ENCODE measurements around the gene ERI3.

Gene ERI3

DNA sequence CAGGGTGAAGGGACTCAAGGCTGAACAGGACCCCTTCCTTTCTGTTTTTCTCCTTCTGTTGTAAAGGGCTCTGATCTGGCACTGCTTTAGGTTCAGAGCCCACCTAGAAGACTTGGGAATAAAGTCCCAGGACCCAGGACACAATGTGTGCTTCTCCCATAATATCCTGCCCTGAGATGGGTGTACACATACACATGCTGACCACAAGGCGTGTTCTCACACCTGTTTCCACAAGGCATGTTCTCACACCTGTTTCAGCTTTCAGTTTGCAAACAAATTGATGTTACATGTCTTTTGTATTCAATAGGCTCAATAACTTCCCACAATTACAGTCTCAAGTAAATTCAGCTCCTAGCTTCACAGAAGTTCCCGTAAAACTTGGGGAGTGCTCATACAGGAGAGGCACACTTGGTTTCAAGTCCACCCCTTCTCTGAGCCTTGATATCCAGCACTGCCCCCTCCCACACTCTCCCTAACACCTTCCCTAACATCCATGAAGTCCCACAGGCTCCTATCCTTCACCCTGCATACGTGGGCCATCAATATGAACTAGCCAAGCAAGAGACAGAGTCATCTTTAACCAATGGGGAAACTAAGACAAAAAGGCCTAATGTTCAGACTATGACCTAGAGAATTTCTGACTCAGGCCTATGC is 41.7 kb downstream of the ERI3 start:
- Mint-ChIP-seq H3K36me3 (peaks cover 7% of the 10 kb centered on the region), H3K4me1 (ENCODE audit: low read depth) (no peaks in the 10 kb centered on the region), H3K9me3 (ENCODE audit: low read depth) (no peaks in the 10 kb centered on the region), H3K27ac (no peak overlapping the region), H3K27me3 (no peaks in the 10 kb centered on the region), H3K4me3 (no peak overlapping the region)

DNA sequence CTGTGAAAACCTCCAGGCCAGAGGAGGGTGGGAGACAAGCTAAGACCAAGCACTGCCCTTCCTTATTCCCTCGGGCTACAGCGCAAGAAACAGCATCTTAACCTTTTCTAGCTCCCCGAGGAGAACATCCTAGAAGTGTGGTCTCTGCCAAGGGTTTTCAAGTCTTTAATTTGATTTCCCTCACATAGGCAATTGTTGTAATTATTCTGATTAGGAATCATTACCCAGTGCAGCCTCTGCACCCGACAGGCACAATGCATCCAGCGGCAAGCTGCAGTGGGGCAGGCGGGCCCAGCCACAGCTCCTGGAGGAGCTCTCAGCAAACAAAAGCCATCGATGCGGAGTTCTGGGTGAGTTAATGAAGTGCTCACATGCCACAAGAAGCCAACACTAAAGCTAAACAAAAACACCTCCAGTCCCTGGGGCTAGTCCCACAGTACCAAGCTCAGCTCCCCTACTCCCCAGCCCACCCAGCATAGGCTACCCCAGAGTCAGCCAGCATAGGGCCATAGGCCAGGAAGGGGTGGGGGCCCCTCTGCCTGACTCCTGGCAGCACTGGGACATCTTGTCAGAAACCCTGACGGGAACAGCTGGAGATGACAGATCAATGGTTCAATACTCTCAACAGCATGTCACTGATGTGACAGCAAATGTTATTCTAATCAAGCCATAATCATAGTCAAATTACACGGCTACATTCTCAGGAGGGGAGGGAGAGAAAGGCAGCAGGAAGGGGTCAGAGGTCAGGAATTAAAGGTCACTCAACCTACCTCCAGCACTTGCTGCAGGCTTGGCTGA is 42.5 kb downstream of the ERI3 start:
- Mint-ChIP-seq H3K36me3 (peaks cover 6% of the 10 kb centered on the region), H3K27me3 (no peaks in the 10 kb centered on the region), H3K27ac (no peak overlapping the region), H3K4me3 (no peak overlapping the region), H3K9me3 (ENCODE audit: low read depth) (no peaks in the 10 kb centered on the region), H3K4me1 (ENCODE audit: low read depth) (no peaks in the 10 kb centered on the region)

DNA sequence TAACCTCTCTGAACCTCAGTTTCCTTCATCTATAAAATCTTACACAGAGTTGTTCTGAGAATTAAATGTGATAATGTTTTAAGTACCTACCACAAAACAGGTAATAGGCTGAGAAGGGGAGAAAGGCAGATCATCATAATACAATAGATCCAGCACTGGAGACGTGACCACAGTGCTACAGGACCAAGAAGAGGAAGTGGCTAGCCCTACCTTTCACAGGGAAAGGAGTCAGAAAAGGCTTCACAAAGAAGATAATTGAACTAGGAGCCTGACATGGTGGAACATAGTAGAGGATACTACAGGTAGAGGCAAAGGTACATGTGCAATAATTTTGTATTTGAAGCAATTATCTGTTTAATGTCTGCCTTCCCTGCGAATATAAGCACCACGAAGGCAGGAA is 45.1 kb downstream of the ERI3 start:
- Mint-ChIP-seq H3K9me3 (ENCODE audit: low read depth) (no peaks in the 10 kb centered on the region), H3K27me3 (no peaks in the 10 kb centered on the region), H3K4me3 (no peak overlapping the region), H3K4me1 (ENCODE audit: low read depth) (peaks cover 21% of the 10 kb centered on the region), H3K36me3 (peaks cover 13% of the 10 kb centered on the region), H3K27ac (no peak overlapping the region)

DNA sequence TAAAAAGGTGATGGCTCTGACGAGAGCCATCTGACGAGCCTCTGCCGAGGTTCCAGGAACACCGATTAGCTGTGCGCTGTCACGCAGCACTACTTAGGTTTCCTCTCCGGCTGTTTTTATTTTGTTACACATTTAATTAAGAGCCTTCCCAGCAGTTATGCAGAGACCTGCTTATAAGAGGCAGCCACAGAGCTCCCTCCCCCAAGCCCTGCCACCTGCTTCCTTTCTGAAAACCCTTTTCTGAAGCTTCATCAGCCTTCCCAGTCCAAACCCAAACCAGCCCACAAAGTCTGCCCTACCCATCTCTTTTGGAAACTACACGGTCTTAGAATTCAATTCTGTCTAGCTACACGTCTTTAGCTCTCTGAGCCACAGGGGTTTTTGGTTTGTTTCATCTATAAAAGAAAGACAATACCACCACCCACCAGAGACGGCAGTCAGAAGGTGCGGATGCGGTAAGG is 49.1 kb downstream of the ERI3 start:
- H3K9me3 Mint-ChIP-seq (ENCODE audit: low read depth), result no peaks in the 10 kb centered on the region
- peak overlapping the region; percentile 77 for H3K27ac Mint-ChIP-seq
- peaks cover 24% of the 10 kb centered on the region for H3K36me3 Mint-ChIP-seq
- peak overlapping the region; percentile 49 for H3K4me3 Mint-ChIP-seq
- no peaks in the 10 kb centered on the region for H3K27me3 Mint-ChIP-seq
- H3K4me1 Mint-ChIP-seq (ENCODE audit: low read depth), result peaks cover 33% of the 10 kb centered on the region

DNA sequence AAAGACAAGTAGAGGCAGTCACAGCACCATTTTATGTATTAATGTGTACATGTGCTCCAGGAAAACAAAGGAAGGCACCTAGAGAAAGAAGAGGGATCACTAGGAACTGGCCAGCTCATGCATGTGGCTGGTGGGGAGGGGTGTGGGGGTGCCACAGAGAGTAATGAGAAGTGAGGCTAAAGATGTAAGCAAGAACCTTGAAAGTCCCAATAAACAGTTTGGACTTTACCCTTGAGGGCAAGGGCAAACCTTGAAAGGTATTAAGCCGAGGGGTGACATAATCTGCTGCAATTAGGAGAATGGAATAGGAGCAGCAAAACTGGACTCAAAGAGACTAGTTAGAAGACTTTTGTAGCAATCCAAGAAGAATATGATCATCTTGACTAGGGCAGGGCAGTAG is 51.5 kb downstream of the ERI3 start:
- no peaks in the 10 kb centered on the region for H3K27me3 Mint-ChIP-seq
- no peaks in the 10 kb centered on the region for H3K9me3 Mint-ChIP-seq (ENCODE audit: low read depth)
- H3K4me1 Mint-ChIP-seq (ENCODE audit: low read depth), result peaks cover 33% of the 10 kb centered on the region
- peaks cover 24% of the 10 kb centered on the region for H3K36me3 Mint-ChIP-seq
- H3K4me3 Mint-ChIP-seq, result no peak overlapping the region
- H3K27ac Mint-ChIP-seq, result no peak overlapping the region

DNA sequence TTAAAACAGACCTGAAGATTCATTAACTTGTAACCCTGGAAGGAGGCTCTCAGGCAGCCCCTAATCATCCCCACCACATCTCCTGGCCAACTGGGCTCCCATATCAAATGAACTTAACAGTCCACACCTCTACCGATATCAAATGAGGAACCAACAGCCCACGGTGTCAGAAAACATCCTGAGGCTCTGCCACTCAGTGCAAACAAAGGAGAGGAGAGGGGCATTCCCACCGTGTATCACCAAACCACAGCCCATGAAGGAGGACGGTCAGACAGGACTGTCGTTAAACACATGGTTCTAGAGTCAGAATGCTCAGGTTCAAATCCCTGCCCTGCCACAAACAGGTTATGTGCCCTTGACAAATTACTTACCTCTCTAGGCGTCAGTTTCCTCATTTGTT is 52.5 kb downstream of the ERI3 start:
- Mint-ChIP-seq H3K4me3 (no peak overlapping the region), H3K9me3 (ENCODE audit: low read depth) (no peaks in the 10 kb centered on the region), H3K27ac (no peak overlapping the region), H3K36me3 (peaks cover 24% of the 10 kb centered on the region), H3K4me1 (ENCODE audit: low read depth) (peaks cover 33% of the 10 kb centered on the region), H3K27me3 (no peaks in the 10 kb centered on the region)

DNA sequence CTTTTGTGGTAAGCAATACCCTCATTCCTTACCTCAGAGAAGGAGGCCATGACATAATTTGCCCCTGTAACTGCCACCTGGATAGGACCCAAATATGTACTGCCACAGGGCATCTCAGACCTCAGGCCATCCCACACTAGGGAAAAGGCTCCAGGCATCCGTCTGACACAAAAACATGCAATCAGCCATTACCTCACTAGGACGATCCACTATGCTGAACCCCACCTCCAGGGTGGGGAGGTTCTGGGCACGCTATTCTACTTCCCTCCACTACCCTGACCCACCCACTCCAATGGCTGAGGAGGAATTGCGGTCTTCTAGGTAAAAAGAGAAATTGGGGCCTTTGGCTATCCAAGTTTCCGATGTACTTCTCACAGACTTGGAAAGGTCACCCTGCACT is 53.6 kb downstream of the ERI3 start:
- peaks cover 26% of the 10 kb centered on the region for H3K36me3 Mint-ChIP-seq

DNA sequence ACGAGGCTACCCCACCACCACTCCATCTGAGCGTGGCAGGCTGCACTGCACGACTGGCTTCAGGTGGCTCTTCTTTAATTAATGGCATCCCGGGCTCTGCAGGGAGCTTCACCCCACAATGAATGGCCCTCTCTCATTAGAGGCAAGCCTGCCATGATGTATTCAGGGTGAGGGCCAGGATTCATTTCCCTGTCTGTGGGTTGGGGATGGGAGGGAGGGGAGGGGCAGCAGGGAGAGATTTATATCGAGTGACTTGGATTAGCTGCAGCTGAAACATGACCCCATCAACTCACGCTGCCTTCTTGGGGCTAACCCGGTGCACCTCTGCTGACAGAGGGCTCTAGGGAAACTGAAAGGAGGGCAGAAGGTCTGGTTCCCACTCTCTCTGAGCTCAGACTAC is 54.2 kb downstream of the ERI3 start:
- Mint-ChIP-seq H3K27me3 (no peaks in the 10 kb centered on the region), H3K27ac (no peak overlapping the region), H3K4me3 (no peak overlapping the region), H3K9me3 (ENCODE audit: low read depth) (no peaks in the 10 kb centered on the region), H3K4me1 (ENCODE audit: low read depth) (peaks cover 21% of the 10 kb centered on the region), H3K36me3 (peaks cover 24% of the 10 kb centered on the region)

More for the DNA sequence above, 53.6 kb downstream of the ERI3 start:
- Mint-ChIP-seq H3K4me3 (no peak overlapping the region), H3K27me3 (no peaks in the 10 kb centered on the region), H3K4me1 (ENCODE audit: low read depth) (peaks cover 27% of the 10 kb centered on the region), H3K9me3 (ENCODE audit: low read depth) (no peaks in the 10 kb centered on the region), H3K27ac (no peak overlapping the region)

DNA sequence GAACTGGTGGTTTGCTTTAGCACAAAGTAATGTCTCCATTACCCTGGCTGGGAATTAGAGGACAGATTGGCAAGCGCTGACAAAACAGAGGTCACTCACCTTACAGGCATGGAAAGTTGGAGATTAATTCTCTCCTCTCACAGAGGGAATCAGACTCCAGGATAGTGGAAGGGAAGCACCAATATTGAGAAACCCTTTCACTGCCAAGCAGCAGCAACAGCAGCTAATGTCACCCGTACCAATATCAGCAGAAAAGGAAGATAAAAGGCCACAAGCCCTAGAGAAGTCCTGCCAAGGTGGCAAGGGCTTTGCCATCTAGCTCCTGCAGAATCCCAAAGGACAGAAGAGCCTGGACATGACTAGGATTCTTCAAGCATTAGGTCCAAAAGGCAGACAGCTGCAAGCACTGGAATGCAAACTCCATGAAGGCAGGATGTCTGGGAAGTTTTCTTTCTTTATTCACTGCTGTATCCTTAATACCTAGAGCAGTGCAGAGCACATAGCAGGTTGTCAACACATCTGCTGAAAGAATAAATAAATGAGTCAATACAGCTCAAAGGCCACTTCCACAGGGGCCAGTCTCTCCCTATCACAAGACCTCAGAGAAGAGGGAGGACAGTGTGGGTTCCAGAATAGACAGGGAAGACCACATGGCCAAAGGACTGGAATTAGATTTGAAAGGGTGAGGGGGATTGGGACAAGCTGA is 57.2 kb downstream of the ERI3 start:
- Mint-ChIP-seq H3K9me3 (ENCODE audit: low read depth) (no peaks in the 10 kb centered on the region), H3K4me1 (ENCODE audit: low read depth) (no peaks in the 10 kb centered on the region), H3K27me3 (no peaks in the 10 kb centered on the region), H3K27ac (no peak overlapping the region), H3K4me3 (no peak overlapping the region), H3K36me3 (peaks cover 13% of the 10 kb centered on the region)

DNA sequence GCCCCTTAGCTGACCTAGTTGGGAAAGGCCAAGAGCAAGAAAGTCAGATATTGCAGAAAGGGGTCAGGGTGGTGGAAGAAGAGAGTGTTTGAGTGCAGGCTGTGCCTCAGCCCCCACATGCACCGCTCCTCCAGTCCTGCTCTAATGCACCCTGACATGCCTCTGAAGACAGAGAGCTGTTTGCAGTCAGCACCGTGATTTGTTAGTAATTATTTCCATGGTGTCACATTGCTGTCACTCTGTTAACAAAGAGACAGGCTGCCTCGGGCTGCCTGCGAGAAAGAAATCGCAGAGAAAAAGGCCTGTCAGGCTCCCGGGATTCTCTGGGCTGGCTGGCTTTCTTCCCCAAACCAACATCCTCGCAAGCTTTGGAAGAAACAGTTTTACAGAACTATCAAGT is 58.3 kb downstream of the ERI3 start:
- Mint-ChIP-seq H3K9me3 (ENCODE audit: low read depth) (no peaks in the 10 kb centered on the region), H3K27ac (no peak overlapping the region), H3K4me3 (no peak overlapping the region), H3K27me3 (no peaks in the 10 kb centered on the region), H3K4me1 (ENCODE audit: low read depth) (no peaks in the 10 kb centered on the region), H3K36me3 (peaks cover 6% of the 10 kb centered on the region)

DNA sequence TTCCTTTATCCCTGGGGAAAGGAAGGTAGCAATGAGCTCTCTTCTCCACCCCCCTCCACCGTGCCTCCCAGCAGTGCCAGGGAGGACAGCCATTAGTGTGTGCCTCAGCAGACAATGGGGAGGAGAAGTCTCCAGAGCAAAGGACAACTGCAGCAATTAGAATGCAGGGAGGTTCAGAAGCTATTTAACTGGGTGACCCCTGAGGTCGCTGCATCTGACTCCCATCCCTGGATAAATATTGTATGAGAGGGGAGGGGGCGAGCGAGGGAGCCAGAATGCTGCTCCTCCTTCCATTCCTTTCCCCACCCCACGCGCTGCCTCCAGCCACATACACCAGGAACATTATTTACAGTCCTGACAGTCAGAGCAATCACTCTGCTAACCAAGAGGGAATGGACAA is 59.0 kb downstream of the ERI3 start:
- peaks cover 8% of the 10 kb centered on the region for H3K36me3 Mint-ChIP-seq
- no peaks in the 10 kb centered on the region for H3K4me1 Mint-ChIP-seq (ENCODE audit: low read depth)
- no peak overlapping the region for H3K27ac Mint-ChIP-seq

DNA sequence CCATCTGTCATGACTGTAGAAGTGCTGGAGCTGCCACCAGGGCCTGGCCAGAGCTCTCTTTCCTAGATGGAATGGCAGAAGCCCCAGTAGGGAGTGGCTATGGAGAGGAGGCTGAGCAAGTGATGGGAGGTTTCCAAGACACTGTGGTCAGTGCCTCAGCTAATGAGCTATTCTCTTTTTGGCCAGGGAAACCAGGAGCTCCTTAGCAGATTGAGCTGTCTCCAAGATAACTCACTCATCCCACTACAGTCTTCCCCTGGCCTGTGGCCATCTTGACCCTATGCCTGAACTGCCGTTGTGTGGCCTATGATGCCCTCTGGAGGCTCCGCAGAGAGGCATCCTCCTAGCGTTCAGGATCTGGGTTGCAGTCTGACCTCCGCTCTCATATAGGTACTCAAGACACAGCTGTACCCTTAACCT is 60.5 kb downstream of the ERI3 start:
- peaks cover 10% of the 10 kb centered on the region for H3K36me3 Mint-ChIP-seq
- no peaks in the 10 kb centered on the region for H3K9me3 Mint-ChIP-seq (ENCODE audit: low read depth)
- no peaks in the 10 kb centered on the region for H3K4me1 Mint-ChIP-seq (ENCODE audit: low read depth)
- H3K27me3 Mint-ChIP-seq, result no peaks in the 10 kb centered on the region
- H3K4me3 Mint-ChIP-seq, result no peak overlapping the region
- no peak overlapping the region for H3K27ac Mint-ChIP-seq

More for the DNA sequence above, 59.0 kb downstream of the ERI3 start:
- Mint-ChIP-seq H3K27me3 (no peaks in the 10 kb centered on the region), H3K9me3 (ENCODE audit: low read depth) (no peaks in the 10 kb centered on the region), H3K4me3 (no peak overlapping the region)

DNA sequence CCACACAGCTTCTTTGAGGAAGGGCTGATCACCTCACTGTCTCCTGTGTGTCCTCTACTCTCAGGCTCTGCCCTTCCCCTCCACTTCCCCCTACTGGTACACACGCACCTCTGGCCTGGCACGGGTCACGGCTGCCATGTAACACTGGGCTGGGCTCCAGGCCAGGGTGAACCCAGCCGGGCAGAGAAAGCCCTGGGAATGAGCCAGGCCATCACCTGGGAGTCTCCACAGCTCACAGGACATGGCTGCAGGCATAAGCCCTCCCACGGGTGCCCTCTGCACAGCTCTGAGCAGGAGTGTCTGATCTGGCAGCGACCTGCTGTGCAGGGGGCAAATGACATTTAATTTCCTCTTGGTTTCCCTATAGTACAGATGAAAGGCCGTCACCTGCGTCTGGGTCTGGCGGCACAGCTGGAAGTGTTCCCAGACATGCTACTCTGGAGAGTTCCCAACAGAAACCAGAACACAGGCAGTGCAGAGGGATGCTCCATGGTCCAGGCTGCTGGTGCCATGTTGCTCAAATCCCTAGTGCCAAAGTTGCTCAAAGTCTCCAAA is 61.2 kb downstream of the ERI3 start:
- Mint-ChIP-seq H3K4me1 (ENCODE audit: low read depth) (no peaks in the 10 kb centered on the region), H3K27ac (no peak overlapping the region), H3K27me3 (no peaks in the 10 kb centered on the region), H3K9me3 (ENCODE audit: low read depth) (no peaks in the 10 kb centered on the region), H3K36me3 (peaks cover 10% of the 10 kb centered on the region), H3K4me3 (no peak overlapping the region)

DNA sequence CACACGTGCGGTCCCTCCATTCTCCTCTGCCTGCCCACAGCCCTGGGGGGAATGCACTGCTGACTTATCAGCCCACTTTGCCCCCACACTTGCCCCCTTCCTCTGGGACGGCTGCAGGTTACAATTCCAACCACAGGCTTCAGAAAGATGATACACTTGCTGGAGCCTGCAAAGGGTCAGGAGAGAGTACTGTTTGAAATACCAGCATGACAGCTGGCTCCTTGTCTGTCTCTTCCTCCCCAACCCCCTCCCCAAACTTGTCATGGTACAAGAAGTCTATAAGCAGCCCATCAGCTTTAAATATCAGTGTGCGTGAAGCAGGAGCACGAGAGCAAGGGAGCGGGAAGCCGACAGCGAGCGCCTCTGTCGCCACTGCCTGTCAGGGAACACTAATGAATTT is 62.4 kb downstream of the ERI3 start:
- Mint-ChIP-seq H3K4me1 (ENCODE audit: low read depth) (no peaks in the 10 kb centered on the region), H3K4me3 (no peak overlapping the region), H3K9me3 (ENCODE audit: low read depth) (no peaks in the 10 kb centered on the region), H3K27me3 (no peaks in the 10 kb centered on the region), H3K36me3 (peaks cover 11% of the 10 kb centered on the region), H3K27ac (no peak overlapping the region)

Measured in activated naive CD8-positive, alpha-beta T cell (primary cell).